ENCODE results near the gene C3orf62.
"Not testable (repeated sequence)": the region's sequence is repeated elsewhere in the genome, so short reads cannot be mapped to it uniquely, and the experiment has no call there.

C3orf62 gene

DNA sequence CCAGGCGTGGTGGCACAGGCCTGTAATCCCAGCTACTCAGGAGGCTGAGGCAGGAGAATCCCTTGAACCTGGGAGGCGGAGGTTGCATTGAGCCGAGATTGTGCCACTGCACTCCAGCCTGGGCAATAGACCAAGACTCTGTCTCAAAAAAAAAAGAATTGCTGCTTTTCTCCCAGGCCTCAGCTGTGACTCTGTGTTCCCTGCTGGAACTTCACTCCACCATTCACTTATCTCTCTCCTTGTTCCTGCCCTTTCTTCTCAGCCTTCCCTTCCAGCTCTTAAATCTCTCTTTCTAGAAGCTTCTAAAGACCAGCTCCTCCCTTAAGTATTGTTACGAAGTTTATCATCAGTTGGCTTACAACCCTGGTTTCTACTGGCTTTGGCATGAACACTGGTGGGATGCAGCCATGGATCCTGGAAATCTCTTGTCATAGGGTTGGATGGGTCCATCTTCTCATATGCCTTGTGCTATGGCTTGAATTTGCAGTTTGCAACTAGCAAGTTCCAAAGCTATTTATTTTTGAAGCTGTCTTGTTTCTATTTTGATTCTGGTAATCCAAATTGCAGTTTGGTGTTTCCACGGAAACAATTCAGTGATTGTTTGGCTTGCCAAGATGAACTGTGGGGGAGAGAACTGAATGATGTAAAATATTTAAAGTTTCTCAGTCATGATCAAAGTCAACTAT, 10.5 kb downstream of the C3orf62 start:
- no peak for DNase-seq

DNA sequence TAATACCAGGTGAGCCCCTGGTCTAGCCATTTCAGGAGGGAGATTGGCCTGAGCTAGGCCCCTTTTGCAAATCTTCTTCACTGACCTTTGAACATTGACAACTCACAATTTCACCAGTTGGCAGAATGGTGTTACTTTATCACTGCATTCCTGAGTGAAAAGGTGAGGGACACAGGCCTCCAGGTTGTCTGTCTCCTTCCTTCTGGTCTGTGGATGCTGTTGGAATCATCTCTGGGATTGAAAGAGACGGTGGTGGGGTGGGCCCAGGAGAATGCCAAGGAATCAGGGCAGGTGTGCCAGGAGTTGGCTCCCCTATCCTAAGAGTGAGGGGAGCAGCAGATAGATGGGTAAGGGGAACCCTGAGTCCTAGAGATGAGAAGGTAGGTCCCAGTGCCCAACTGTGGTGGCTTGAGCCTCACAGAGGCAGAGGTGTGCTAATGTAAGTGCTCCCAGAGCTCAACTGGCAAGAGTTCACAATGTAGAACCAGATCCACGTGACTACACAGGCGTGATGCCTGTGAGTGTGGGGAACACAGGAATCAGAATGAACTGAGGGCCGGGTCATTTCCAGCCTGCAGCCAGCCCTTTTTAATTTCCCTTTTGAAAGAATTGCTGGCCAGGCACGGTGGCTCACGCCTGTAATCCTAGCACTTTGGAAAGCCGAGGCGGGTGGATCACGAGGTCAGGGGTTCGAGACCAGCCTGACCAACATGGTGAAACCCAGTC, 11.2 kb downstream of the C3orf62 start:
- no peak for DNase-seq

DNA sequence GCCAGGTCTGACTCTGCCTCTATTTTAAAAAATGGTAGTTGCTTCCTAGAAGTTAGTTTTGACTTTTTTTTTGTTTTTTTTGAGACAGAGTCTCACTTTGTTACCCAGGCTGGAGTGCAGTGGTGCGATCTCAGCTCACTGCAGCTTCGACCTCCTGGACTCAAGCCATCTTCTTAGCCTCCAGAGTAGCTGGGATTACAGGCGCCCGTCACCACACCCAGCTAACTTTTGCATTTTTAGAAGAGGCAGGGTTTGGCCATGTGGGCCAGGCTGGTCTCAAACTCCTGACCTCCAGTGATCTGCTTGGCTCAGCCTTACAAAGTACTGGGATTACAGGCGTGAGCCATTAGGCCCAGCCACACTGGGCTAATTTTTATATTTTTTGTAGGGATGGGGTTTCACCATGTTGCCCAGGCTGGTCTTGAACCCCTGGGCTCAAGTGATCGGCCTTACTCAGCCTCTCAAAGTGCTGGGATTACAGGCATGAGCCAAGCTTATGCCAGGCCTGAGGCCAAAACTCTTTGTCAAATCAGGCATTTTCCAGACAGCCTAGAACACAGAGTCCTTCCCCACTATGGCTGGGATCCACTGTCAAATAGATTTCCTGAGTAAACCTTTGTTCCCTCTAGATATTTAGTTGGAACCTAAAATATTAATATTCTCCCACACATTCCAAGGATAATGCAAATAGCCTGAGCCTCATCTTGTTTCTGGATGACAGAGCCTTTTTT, 13.7 kb downstream of the C3orf62 start:
- no peak for DNase-seq

DNA sequence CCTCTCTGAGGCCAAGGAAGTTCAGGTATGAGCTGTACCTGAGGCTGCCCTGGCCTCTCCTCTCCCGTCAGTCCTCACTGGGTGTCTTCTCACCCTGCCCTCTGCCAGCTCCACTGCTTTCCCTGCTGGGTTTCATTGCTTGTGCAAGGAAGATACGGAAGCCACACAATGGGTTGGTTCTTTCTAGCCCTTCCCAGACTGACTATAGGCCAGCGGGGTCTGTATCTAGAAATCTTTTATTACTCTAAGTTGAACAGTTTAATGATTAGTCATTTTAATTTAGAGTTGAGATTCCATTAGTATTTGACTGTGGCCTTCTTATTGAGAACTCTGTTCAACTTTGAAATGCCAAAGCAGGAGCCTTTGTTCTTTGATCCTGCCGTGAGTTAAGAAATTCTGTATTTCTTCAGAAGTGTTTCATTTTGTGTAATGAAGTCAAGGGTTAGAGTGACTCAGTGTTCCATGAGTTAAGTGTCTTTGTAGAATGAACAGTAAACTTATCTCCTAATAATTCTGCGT, 16.2 kb downstream of the C3orf62 start:
- DNase-seq = no peak

DNA sequence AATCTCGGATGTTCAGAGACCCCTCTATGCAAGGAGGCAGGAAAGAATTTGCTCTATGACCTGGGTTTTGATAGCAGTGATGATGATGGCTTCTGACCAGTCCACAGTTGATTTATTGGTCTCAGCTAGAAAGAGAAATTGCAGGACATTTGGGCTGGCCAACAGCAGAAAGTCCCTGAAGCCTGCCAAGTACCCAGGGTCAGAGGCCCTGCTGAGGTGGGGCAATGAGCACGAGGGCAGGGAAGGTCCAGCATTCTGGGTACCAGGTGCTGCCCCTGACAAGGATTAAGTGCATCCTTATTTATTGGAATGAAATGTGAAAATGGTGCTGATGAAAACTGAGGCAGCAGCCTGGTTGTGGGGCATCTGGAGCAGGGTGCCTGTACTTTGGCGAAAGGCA, 19.8 kb downstream of the C3orf62 start:
- no peak for DNase-seq

DNA sequence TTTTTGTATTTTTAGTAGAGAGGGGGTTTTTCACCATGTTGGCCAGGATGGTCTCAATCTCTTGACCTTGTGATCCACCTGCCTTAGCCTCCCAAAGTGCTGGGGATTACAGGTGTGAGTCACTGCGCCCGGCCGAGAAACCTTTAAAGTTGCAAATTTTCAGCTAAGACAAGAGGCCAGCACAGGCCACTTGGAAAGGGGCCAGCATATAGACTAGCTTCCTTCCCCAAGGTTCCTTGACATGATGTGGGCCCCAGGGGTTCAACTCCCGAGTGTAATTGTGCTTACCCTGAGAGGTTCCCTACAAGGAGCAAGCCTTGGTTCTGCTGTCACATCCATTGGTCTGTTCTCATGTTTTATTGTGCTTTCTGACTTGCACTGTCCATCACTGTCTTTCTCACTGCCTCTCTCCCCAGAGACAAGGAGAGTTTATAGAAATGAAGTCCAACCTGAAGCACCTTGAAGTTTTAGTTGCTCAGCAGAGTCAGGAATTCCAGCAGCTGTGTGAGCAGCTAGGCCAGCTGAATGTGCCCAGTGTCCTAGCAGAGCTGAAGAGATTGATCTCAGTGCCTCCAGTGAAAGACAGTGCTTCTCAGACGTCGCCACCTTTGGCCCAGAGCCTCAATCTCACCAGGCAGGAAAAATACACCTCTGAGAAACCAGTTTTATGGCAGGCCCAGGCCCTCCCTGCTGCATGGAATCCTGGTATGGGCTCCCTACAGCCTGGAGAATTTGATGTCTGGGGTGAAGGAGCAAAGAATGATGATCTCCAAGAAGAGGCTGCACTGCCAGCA, 21.1 kb downstream of the C3orf62 start:
- no peak for DNase-seq

DNA sequence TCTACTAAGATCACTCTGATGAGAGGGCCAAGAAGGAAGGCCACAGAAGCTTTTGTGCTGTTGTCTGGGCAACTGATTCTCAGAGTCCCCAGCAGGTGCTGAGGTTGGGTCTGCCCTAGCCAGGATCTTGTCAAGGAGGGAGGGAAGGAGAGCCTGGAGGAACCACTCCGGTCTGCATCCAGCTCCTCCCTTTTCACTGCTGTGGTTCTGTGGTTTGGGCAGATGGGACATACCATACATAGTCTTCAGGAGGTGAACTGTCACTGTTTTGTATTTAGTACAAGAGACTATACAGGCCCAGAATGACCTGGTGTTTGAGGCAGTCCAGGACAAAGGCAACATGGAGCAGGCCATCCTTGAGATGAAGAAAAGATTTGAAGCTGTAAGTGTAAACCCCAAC, 21.9 kb downstream of the C3orf62 start:
- DNase-seq = no peak

DNA sequence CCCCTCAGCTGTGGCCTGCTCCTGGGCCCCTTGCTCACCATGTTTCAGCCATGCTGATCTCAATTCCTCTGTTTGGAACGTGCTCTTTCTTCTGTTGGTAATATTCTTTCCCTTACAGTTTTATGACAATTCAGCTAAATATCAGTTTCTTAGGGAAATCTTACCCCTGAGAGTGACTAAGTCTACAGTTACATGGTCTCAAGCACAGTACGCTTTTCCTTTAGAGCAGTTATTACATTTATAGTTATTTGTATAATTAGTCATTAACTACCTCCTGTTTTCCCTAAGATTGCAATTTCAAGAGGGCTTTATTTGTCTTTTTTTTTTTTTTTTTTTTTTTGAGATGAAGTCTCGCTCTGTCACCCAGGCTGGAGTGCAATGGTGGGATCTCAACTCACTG, 23.5 kb downstream of the C3orf62 start:
- DNase-seq = no peak

DNA sequence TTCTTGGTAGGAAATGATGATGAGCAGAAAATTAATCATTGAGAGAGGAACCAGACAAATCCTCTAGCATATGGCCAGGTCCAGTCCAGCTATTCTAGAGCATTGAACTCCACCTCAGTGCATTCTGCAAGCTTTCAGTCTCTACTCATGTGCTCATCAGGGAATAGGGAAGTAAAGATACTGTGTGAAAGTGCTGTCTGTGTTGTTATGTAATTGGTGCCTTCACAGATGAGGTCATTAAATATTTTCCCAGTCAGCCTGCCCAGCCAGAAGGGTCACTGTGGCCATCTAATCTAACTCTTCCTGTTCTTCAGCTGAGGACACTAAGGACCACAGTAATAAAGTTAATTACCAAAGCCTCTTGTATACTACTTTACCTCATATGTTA, 28.2 kb downstream of the C3orf62 start:
- no peak for DNase-seq

DNA sequence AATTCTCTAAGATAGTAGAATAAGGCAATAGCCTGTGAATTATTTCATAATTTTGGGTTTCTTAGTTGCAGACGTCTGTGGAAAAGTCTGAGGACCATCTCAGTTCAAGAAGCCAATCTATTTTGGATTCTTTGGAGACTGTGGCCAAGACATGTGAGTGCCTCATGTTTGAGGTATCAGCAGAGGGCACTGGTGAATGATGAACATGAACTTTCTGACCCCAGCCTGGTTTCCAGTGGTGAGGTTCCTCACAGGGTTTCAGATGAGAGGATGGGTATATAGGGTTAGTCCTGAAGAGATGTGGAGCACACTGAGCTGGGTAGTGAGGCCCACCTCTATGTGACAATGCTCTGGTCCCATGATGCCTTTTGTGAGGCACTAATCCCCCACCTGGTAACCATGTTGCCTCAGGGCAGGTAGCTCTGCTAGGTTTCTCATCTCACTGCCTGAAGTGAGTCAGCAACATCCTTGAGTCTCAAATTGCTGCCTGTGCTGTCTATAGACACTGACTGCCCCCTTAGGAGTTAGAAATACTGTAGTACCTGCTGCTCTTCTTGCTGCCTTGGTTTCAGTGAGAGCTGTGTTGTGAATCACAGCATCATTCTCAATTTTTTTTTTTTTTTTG, 32.3 kb downstream of the C3orf62 start:
- DNase-seq = no peak

DNA sequence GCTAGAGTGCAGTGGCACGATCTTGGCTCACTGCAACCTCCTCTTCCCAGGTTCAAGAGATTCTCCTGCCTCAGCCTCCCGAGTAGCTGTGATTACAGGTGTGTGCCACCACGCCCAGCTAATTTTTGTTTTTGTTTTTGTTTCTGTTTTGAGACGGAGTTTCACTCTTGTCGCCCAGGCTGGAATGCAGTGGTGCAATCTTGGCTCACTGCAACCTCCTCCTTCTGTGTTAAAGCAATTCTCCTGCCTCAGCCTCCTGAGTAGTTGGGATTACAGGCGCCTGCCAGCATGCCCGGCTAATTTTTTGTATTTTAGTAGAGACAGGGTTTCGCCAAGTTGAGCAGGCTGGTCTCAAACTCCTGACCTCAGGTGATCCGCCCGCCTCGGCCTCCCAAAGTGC, 36.9 kb downstream of the C3orf62 start:
- not testable (repeated sequence) for DNase-seq

DNA sequence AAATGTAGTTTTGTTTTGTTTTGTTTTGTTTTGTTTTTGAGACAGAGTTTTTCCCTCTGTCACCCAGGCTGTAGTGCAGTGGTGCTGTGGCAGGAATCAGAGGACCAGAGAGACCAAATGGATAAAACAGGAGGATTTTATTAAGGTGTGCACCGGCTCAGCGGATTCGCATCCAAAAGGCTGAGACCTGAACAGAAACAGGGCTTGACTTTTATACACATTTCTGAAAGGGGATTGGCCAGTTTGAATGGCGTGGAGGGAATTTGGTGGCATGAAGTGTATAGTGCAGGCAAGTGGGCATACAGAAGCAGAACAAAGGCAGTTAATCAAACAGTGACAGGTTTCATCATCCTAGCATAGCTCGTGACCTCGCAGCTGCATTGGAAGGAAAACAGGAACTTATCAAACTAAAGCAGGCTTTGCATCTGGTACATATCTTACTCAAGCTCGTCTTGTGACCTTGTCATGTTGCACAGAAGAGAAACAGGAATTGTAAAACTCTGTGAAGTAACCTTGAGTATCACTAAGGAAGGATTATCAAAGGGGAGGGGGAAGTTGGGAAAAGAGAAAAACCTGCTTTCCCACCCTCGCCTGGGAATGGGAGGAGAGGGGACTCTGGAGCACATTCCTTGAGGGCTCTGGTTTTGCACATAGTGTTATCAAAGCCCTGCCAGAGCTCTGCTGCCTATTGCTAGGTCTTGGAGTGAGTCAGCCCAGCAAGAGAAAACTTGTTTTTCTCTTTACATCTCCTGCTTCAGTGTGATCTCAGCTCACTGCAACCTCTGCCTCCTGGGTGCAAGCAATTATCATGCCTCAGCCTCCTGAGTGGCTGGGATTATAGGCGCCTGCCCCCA, 38.5 kb downstream of the C3orf62 start:
- no peak for DNase-seq

DNA sequence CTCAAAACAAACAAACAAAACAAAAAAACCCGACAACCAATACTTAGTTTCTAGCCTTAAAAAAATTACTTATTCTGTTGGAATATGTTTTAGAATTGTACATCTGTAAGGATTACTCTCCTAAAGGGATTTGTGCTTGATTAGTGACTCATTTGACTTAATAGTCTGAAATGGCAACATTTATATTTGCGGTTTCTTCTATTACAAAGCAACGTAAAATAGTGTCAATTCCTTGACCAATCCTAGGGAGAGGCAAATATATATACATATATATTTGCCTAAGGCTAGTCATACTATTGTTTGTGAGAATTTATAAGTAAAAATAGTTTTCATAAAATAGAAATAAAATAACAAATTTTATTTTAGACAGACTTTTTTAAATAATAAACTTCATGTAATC, 39.7 kb downstream of the C3orf62 start:
- no peak for DNase-seq

DNA sequence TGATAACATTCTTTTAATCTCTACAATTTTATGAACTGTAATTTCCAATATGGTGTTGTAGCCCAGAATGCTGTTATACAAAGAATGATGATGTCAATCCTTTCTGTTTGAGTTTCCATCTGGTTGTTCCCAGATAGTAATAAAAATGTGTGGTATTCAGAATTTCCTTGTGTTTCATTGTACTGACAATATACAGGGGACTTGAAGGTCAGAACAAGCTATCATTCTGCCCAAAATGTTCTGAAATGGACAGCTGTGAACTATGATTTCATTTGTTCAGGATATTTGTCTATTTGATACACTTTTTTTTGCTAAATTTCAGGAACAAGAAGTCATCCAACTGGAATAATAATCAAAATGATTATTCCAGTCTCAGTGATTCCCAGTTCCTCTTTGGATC, 40.8 kb downstream of the C3orf62 start:
- DNase-seq = no peak

DNA sequence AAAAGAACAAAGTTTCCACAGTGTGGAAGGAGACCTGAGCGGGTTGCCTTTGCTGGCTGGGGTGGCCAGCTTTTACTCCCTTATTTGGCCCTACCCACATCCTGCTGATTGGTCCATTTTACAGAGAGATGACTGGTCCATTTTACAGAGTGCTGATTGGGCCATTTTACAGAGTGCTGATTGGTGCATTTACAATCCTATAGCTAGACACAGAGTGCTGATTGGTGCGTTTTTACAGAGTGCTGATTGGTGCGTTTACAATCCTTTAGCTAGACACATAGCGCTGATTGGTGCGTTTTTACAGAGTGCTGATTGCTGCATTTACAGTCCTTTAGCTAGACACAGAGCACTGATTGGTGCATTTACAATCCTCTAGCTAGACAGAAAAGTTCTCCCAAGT, 48.2 kb downstream of the C3orf62 start:
- DNase-seq = not testable (repeated sequence)

DNA sequence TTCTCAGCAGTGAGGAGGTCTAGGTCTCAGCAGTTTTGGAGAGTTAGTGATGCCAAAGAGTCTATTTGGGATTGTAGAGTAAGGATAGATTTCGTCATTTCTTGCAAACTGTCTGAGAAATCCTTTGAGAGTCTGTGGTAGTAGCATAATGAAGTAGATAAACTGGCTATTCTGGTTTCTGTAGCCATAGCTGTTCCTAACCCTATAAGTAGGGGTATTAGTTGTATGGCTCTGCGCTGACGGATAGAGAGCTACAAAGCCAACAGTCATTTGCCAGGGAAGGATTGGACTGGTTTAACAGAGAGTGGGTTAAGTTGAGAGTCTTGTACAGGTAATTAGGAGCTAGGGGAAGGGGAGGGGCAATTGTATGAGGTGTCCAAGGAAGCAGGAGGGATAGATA, 55.0 kb downstream of the C3orf62 start:
- DNase-seq = no peak

DNA sequence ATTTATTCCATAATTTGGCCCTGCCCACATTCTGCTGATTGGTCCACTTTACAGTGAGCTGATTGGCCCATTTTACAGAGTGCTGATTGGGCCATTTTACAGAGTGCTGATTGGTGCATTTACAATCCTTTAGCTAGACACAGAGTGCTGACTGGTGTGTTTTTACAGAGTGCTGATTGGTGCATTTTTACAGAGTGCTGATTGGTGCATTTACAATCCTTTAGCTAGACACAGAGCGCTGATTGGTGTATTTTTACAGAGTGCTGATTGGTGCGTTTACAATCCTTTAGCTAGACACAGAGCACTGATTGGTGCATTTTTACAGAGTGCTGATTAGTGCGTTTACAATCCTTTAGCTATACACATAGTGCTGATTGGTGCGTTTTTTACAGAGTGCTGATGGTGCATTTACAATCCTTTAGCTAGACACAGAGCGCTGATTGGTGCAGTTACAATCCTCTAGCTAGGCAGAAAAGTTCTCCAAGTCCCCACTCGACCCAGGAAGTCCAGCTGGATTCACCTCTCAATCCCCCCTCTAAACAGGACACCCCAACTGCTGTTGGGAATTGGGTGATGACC, 56.0 kb downstream of the C3orf62 start:
- DNase-seq = not testable (repeated sequence)

DNA sequence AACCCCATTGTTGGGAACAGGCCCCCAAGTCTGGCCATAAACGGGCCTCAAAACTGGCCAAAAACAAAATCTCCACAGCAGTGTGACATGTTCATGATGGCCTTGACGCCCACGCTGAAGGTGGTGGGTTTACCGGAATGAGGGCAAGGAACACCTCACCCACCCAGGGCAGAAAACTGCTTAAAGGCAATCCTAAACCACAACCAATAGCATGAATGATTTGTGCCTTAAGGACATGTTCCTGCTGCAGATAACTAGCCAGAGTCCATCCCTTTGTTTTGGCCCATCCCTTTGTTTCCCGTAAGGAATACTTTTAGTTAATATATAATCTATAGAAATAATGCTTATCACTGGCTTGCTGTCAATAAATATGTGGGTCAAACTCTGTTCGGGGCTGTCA, 57.9 kb downstream of the C3orf62 start:
- DNase-seq = no peak
